SK-N-MC (cell line): Measurements from ENCODE around the gene SMARCA4.

Experiments used
- DNase-seq: peaks from one replicate; pipeline ENCODE4 v3.0.0-alpha.2; 2011; ENCODE audit warnings: low read depth, low spot score
- H3K27ac ChIP-seq: fragments of 200-600 bp; sonication (generic); 2 replicates; pipeline ENCODE4 v1.5.1; 2016; ENCODE audit warnings: mixed run types
- H3K36me3 ChIP-seq: fragments of 200-600 bp; sonication (generic); 2 replicates; pipeline ENCODE4 v1.6.1; 2017; ENCODE audit warnings: antibody characterized with exemption, low read length, mixed read lengths; ENCODE audit not compliant: insufficient read depth
- H3K4me3 ChIP-seq: fragments of 200-600 bp; sonication (generic); 2 replicates; pipeline ENCODE4 v1.5.1; 2016
- H3K9ac ChIP-seq: fragments of 200-600 bp; sonication (generic); 2 replicates; pipeline ENCODE4 v1.8.0; 2017; ENCODE audit warnings: mixed run types, mixed read lengths; ENCODE audit not compliant: insufficient read length
- H3K9me3 ChIP-seq: fragments of 200-600 bp; sonication (generic); 2 replicates; pipeline ENCODE4 v1.6.1; 2017; ENCODE audit warnings: low read depth, mild to moderate bottlenecking, antibody characterized with exemption, low read length, moderate library complexity, mixed read lengths
- EZH2 ChIP-seq: fragments of 200-600 bp; sonication (generic); IDR thresholded peaks from one replicate; pipeline ENCODE4 v1.6.1; 2017; ENCODE audit warnings: antibody characterized with exemption
- FOXP2 ChIP-seq: optimal IDR thresholded peaks from 2 replicates; pipeline ENCODE3; 2011; ENCODE audit warnings: mild to moderate bottlenecking, moderate library complexity; ENCODE audit not compliant: insufficient read depth; ENCODE audit errors: extremely low read length, control extremely low read depth
- POLR2AphosphoS5 ChIP-seq: IDR thresholded peaks from 2 replicates; pipeline ENCODE4 v1.6.1; 2012; ENCODE audit warnings: mild to moderate bottlenecking, low read depth, low read length, borderline replicate concordance

Gene SMARCA4

GRCh38 chr19:11025006-11025405 lies 64.2 kb downstream of the SMARCA4 start:
- TF ChIP-seq EZH2 (no peak), FOXP2 (no peak), POLR2AphosphoS5 (no peak)
- no peak overlapping the region for H3K4me3 ChIP-seq
- DNase-seq, result no peak
- no peak overlapping the region for H3K9ac ChIP-seq
- no peak overlapping the region for H3K27ac ChIP-seq
- peaks cover 92% of the 10 kb centered on the region for H3K36me3 ChIP-seq
- no peaks in the 10 kb centered on the region for H3K9me3 ChIP-seq

- Histone ChIP-seq H3K9me3 (no peaks in the 10 kb centered on the region), H3K9ac (no peak overlapping the region), H3K36me3 (peaks cover 93% of the 10 kb centered on the region), H3K27ac (no peak overlapping the region), H3K4me3 (no peak overlapping the region)
- TF ChIP-seq FOXP2, result no peak
- TF ChIP-seq EZH2, result no peak
- TF ChIP-seq POLR2AphosphoS5, result no peak
- DNase-seq, result no peak
Measured at GRCh38 chr19:11025445-11025844, 64.6 kb downstream of the SMARCA4 start.

GRCh38 chr19:11025997-11026396 lies 65.2 kb downstream of the SMARCA4 start:
- Histone ChIP-seq H3K4me3 (no peak overlapping the region), H3K36me3 (peaks cover 94% of the 10 kb centered on the region), H3K9me3 (no peaks in the 10 kb centered on the region), H3K9ac (no peak overlapping the region), H3K27ac (no peak overlapping the region)
- TF ChIP-seq FOXP2 (no peak), POLR2AphosphoS5 (no peak), EZH2 (no peak)
- no peak for DNase-seq

- Histone ChIP-seq H3K9ac (no peak overlapping the region), H3K4me3 (no peak overlapping the region), H3K27ac (no peak overlapping the region), H3K9me3 (no peaks in the 10 kb centered on the region), H3K36me3 (peaks cover 92% of the 10 kb centered on the region)
- TF ChIP-seq POLR2AphosphoS5 (no peak), EZH2 (no peak), FOXP2 (no peak)
- no peak for DNase-seq
Measured at GRCh38 chr19:11027381-11027780, 66.6 kb downstream of the SMARCA4 start.

GRCh38 chr19:11028146-11028545 lies 67.3 kb downstream of the SMARCA4 start:
- Histone ChIP-seq H3K9ac (no peak overlapping the region), H3K4me3 (no peak overlapping the region), H3K27ac (no peak overlapping the region), H3K9me3 (no peaks in the 10 kb centered on the region), H3K36me3 (peaks cover 92% of the 10 kb centered on the region)
- no peak for DNase-seq
- TF ChIP-seq EZH2, result no peak
- no peak for TF ChIP-seq POLR2AphosphoS5
- no peak for TF ChIP-seq FOXP2

- H3K4me3 ChIP-seq, result no peak overlapping the region
- H3K36me3 ChIP-seq, result peaks cover 96% of the 10 kb centered on the region
- H3K27ac ChIP-seq, result no peak overlapping the region
- no peaks in the 10 kb centered on the region for H3K9me3 ChIP-seq
- TF ChIP-seq FOXP2 (no peak), POLR2AphosphoS5 (no peak), EZH2 (no peak)
- H3K9ac ChIP-seq, result no peak overlapping the region
- DNase-seq, result no peak
Measured at GRCh38 chr19:11031421-11032070, 70.7 kb downstream of the SMARCA4 start.

- no peak for TF ChIP-seq FOXP2
- peaks cover 97% of the 10 kb centered on the region for H3K36me3 ChIP-seq
- H3K4me3 ChIP-seq, result no peak overlapping the region
- no peaks in the 10 kb centered on the region for H3K9me3 ChIP-seq
- no peak for DNase-seq
- no peak overlapping the region for H3K9ac ChIP-seq
- no peak overlapping the region for H3K27ac ChIP-seq
Measured at GRCh38 chr19:11033251-11033650, 72.4 kb downstream of the SMARCA4 start.

- Histone ChIP-seq H3K9me3 (no peaks in the 10 kb centered on the region), H3K27ac (no peak overlapping the region), H3K9ac (no peak overlapping the region), H3K36me3 (peaks cover 97% of the 10 kb centered on the region), H3K4me3 (no peak overlapping the region)
- DNase-seq, result no peak
- TF ChIP-seq FOXP2 (no peak), EZH2 (no peak), POLR2AphosphoS5 (no peak)
Measured at GRCh38 chr19:11033763-11034162, 72.9 kb downstream of the SMARCA4 start.
